ENCODE measurements around the gene CCL22.

CCL22 gene, protein sequence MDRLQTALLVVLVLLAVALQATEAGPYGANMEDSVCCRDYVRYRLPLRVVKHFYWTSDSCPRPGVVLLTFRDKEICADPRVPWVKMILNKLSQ

DNA sequence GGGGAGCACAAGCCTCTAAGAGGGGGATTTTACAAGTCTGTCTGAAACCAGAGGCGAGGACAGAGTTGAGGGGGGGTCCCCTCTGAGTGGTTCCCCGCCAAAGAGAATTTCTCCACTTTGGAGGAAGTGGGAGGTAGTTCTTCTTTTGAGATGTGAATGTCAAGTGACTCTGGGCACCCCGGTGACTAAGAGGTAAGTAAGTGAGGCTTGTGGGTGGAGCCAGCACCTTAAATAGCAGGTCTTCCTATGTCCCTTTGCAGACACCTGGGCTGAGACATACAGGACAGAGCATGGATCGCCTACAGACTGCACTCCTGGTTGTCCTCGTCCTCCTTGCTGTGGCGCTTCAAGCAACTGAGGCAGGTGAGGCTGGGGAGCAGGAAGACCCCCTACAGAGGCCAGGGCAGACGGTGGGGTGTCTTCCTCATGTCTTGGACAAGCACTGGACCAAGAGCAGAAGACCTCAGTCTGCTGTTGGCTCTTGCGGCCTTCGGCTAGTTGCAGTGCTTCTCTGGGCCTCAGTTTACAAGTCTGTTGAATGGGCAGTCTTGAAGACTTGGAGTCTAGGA, at the start of gene CCL22:
CCL22 (plus strand) TSS at position 257 of the 569 bp plus-strand sequence; CDS start at position 291, 34 bp downstream.
- TF ChIP-seq, protein P1, sequence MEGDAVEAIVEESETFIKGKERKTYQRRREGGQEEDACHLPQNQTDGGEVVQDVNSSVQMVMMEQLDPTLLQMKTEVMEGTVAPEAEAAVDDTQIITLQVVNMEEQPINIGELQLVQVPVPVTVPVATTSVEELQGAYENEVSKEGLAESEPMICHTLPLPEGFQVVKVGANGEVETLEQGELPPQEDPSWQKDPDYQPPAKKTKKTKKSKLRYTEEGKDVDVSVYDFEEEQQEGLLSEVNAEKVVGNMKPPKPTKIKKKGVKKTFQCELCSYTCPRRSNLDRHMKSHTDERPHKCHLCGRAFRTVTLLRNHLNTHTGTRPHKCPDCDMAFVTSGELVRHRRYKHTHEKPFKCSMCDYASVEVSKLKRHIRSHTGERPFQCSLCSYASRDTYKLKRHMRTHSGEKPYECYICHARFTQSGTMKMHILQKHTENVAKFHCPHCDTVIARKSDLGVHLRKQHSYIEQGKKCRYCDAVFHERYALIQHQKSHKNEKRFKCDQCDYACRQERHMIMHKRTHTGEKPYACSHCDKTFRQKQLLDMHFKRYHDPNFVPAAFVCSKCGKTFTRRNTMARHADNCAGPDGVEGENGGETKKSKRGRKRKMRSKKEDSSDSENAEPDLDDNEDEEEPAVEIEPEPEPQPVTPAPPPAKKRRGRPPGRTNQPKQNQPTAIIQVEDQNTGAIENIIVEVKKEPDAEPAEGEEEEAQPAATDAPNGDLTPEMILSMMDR (IDR thresholded peaks at IDR 0.05; ENCODE audit: insufficient read depth, low read length, poor library complexity, severe bottlenecking) = no peak
- Histone ChIP-seq H3K36me3 (ENCODE audit: control insufficient read depth, insufficient read depth, low read length) (peaks cover 4% of the 10 kb centered on the region), H3K4me3 (replicated peaks; ENCODE audit: low read depth, low read length) (peak within 1 kb of the TSS; percentile 69), H3K27me3 (replicated peaks; ENCODE audit: control insufficient read depth, insufficient read depth, low read length) (no peaks in the 10 kb centered on the region)
- peak; percentile 52 for DNase-seq (ENCODE audit: extremely low read depth, insufficient read length)

DNA sequence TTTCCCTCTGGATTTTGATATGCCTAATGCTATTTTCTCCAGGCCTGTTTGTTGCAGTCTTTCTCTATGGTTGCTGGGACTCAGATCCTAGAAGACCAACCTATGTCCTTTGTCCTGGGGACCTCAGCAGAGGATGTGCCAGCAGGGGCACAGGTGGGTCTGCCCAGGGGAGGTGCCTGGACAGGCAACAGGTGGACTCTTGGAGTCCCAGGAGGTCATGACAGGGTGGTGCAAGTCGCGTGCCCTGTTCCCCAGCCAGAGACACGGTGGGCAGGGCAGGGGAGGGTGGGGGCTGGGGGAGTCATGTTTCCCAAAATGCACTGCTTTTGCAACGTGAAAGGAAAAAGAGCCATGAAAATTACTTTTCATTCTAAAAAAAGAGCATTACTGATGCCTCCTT, 47.8 kb upstream of the CCL22 start:
- TF ChIP-seq, protein P1 (IDR thresholded peaks at IDR 0.05; ENCODE audit: insufficient read depth, low read length, poor library complexity, severe bottlenecking) = no peak
- DNase-seq (ENCODE audit: extremely low read depth, insufficient read length) = no peak
- Histone ChIP-seq H3K27me3 (replicated peaks; ENCODE audit: control insufficient read depth, insufficient read depth, low read length) (no peaks in the 10 kb centered on the region), H3K36me3 (ENCODE audit: control insufficient read depth, insufficient read depth, low read length) (no peaks in the 10 kb centered on the region), H3K4me3 (replicated peaks; ENCODE audit: low read depth, low read length) (no peak overlapping the region)

DNA sequence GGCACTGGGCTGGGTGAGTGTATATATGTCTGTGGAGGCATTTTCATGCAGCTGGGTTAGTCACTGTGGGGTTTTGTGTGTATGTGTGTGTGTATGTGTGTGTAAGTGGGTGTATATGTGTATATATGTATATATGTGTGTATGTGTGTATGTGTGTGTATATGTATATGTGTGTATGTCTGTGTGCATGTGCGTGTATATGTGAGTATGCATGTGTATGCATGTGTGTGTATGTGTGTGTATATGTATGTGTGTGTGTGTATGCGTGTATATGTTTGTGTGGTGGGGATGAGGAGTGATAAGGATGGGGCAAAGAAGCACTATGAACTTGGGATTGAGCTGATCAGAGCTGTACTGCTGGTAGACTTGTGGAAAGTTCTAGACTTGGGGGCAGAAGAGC, 45.1 kb upstream of the CCL22 start:
- TF ChIP-seq, protein P1 (IDR thresholded peaks at IDR 0.05; ENCODE audit: insufficient read depth, low read length, poor library complexity, severe bottlenecking) = no peak
- Histone ChIP-seq H3K27me3 (replicated peaks; ENCODE audit: control insufficient read depth, insufficient read depth, low read length) (no peaks in the 10 kb centered on the region), H3K4me3 (replicated peaks; ENCODE audit: low read depth, low read length) (no peak overlapping the region), H3K36me3 (ENCODE audit: control insufficient read depth, insufficient read depth, low read length) (no peaks in the 10 kb centered on the region)
- DNase-seq (ENCODE audit: extremely low read depth, insufficient read length) = no peak

DNA sequence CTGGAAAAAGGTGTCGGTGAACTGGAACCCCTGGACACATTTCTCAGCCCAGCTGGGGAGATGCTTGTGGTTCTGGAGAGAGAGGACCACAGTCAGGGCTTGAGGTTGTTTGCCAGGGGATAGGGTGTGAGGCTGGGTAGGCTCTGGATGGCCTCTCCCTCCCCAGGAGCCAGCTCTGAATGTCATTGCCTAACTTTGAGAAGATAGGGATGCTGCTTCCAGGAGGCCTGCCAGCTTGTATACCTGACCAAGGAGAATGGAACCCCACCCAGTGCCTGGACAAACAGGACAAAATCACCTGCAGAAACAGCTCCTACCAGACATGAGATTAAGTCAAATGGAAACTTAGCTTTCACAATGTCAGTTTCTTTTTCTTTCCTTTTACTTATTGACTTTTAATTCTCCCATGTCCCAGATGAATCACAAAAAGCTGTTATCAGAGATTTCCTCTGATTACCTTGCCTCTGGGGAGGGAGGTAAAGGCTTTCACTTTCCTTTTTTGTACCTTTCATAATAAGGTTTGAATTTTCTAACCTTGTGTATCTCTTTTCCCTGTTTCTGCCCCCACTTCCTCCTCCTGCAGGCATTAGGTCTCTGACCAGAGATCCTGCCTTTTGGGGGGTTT, 44.3 kb upstream of the CCL22 start:
- DNase-seq (ENCODE audit: extremely low read depth, insufficient read length) = no peak
- Histone ChIP-seq H3K36me3 (ENCODE audit: control insufficient read depth, insufficient read depth, low read length) (no peaks in the 10 kb centered on the region), H3K4me3 (replicated peaks; ENCODE audit: low read depth, low read length) (no peak overlapping the region; the same call in 1 of the 2 replicates), H3K27me3 (replicated peaks; ENCODE audit: control insufficient read depth, insufficient read depth, low read length) (no peaks in the 10 kb centered on the region)
- TF ChIP-seq, protein P1 (IDR thresholded peaks at IDR 0.05; ENCODE audit: insufficient read depth, low read length, poor library complexity, severe bottlenecking) = no peak

DNA sequence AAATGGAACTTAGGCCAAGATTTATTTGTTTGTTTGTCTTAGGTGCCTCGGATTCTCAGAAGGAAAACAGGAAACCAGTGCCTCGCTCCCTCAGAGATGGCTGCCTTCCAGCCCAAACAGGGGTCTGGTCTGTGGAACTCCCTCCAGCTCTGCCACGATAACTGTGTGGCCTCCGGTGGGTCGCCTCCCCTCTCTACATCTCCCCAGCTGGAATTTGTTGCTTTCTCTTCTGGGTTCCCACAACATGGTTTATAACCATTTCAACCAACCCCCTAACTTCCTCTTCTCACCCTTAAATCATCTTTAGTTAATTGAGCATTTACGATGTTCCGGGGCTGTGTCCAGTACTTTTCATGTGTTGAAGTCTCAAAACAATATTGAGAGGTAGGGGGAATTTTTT, 43.2 kb upstream of the CCL22 start:
- Histone ChIP-seq H3K36me3 (ENCODE audit: control insufficient read depth, insufficient read depth, low read length) (no peaks in the 10 kb centered on the region), H3K27me3 (replicated peaks; ENCODE audit: control insufficient read depth, insufficient read depth, low read length) (no peaks in the 10 kb centered on the region), H3K4me3 (replicated peaks; ENCODE audit: low read depth, low read length) (no peak overlapping the region)
- no peak for DNase-seq (ENCODE audit: extremely low read depth, insufficient read length)
- TF ChIP-seq, protein P1 (IDR thresholded peaks at IDR 0.05; ENCODE audit: insufficient read depth, low read length, poor library complexity, severe bottlenecking) = no peak
